Astrocyte (in vitro differentiated cells and primary cell): ENCODE results near the gene MMRN2.

Source experiments
- CTCF ChIP-seq: IDR thresholded peaks from 2 replicates; pipeline ENCODE4 v1.5.1; 2011; ENCODE audit warnings: low read depth, mild to moderate bottlenecking, inconsistent platforms, low read length, moderate library complexity; ENCODE audit not compliant: insufficient read depth
- EZH2 ChIP-seq: IDR thresholded peaks from 2 replicates; pipeline ENCODE4 v1.6.1; 2012; ENCODE audit warnings: mild to moderate bottlenecking, low read length, inconsistent platforms; ENCODE audit not compliant: insufficient read depth

- TF ChIP-seq CTCF (no peak), EZH2 (no peak)
Measured at GRCh38 chr10:86967481-86967941, 10.1 kb upstream of the MMRN2 start.
